Frontal cortex (tissue), 4 donors: ENCODE results near the gene ASAH2. TPM values are rescaled to one million over a fixed set of nuclear protein-coding genes. Genes with fewer than 3 reads are reported as not detected.

Experiments used
- DNase-seq, 2 donors: peaks; one replicate each; pipeline ENCODE4 v3.0.0; 2012; ENCODE audit warnings: low spot score in 2 of 2
- FAIRE-seq: peaks from 2 replicates; lab custom pipeline; 2012; peaks lifted over from hg19 to GRCh38; lab: Jason Lieb, UNC
- total RNA-seq: library from RNA; depleted of rRNA; stranded (reverse); fragments of >200 nt; gene quantifications from one replicate; pipeline ENCODE4 v1.2.3, GENCODE V29; 2014
- donor health status: control.
- donor health status: control.
- donor health status: control.

Gene ASAH2
- total RNA-seq, 1 donor from 2014 or later, result 2.9 TPM

- FAIRE-seq, result no peak
- no peak for DNase-seq
Measured at GRCh38 chr10:50211670-50212069, 39.6 kb downstream of the ASAH2 start.

DNA sequence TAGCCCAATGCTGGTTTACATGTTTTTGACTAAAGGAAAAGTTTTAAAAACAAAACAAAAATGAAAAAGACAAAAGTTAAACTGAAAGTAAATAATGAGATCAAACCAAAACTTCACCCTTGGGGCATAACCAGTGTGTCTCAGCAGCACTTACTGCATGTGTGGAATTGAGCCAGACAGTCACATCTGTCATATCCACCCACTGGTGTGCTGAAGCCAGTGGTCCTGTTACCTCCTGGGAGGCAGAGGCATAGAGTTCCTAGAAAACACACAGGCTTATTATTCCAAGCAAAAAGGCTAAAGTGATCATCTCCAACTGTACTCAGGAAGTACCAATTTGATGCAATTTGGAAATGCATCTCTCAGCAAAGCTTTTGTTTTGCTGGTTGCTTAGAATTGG is 40.4 kb downstream of the ASAH2 start:
- FAIRE-seq, result no peak
- DNase-seq, result no peak

Other genes starting within 250 kb of the ASAH2 start
- 45.2 TPM for gene WASHC2A, start 183.6 kb downstream of the ASAH2 start, total RNA-seq